Panc1 (cell line): ENCODE measurements around the gene THRB. TPM values are rescaled to one million over a fixed set of nuclear protein-coding genes. Genes with fewer than 3 reads are reported as not detected.

Experiments
- ATAC-seq: fragments of 200-7000 bp; cut with Tn5 transposase; 2 replicates; pipeline ENCODE4 v1.9.1; 2020; ENCODE audit warnings: mild to moderate bottlenecking, moderate library complexity
- BruUV-seq: library from RNA; stranded (reverse); fragments of 400-500 nt; replicated peaks from 2 replicates; lab custom pipeline; 2021; lab: Mats Ljungman, UMichigan
- CTCF ChIA-PET: fragments of 300-600 bp; sonication (Branson Sonifier 250); formaldehyde crosslinking; loops from one replicate; lab custom pipeline; 2022; ENCODE audit warnings: antibody characterized with exemption; lab: Charles Lee
- POLR2A ChIA-PET: fragments of 300-600 bp; sonication (Branson Sonifier 250); formaldehyde crosslinking; loops from one replicate; lab custom pipeline; 2022; ENCODE audit warnings: antibody characterized with exemption; lab: Charles Lee
- DNase-seq: peaks from one replicate; pipeline ENCODE4 v3.0.0-alpha.2; 2010; ENCODE audit warnings: low read depth, low spot score
- H3K27ac ChIP-seq: 2 replicates; pipeline ENCODE4 v1.5.1; 2011; ENCODE audit warnings: mild to moderate bottlenecking, low read length, inconsistent platforms
- H3K27me3 ChIP-seq: fragments of 200-500 bp; sonication (Bioruptor generic); 2 replicates; pipeline ENCODE4 v1.6.0; 2014; ENCODE audit warnings: low read length, inconsistent platforms; ENCODE audit not compliant: control insufficient read depth, insufficient read depth
- H3K36me3 ChIP-seq: fragments of 200-500 bp; sonication (Bioruptor generic); 2 replicates; pipeline ENCODE4 v1.5.1; 2014; ENCODE audit warnings: inconsistent platforms, mild to moderate bottlenecking, low read length, moderate library complexity; ENCODE audit not compliant: control insufficient read depth, insufficient read depth
- H3K4me1 ChIP-seq: 2 replicates; pipeline ENCODE4 v1.5.1; 2011; ENCODE audit warnings: inconsistent platforms, mild to moderate bottlenecking, low read length, moderate library complexity; ENCODE audit not compliant: control insufficient read depth, insufficient read depth
- H3K4me3 ChIP-seq, 2 experiments: 2 replicates each; pipeline ENCODE4 v1.5.1; 2011 to 2012; ENCODE audit warnings: low read depth in 2 of 2, low read length in 2 of 2, mild to moderate bottlenecking in 2 of 2, inconsistent platforms in 1 of 2, moderate library complexity in 1 of 2
- H3K9me3 ChIP-seq: fragments of 200-500 bp; sonication (Bioruptor generic); 2 replicates; pipeline ENCODE4 v1.5.1; 2014; ENCODE audit warnings: low read depth, mild to moderate bottlenecking, inconsistent platforms, low read length, moderate library complexity; ENCODE audit not compliant: control insufficient read depth, insufficient read depth
- POLR2AphosphoS5 ChIP-seq: IDR thresholded peaks from 2 replicates; pipeline ENCODE4 v1.6.1; 2012; ENCODE audit warnings: mild to moderate bottlenecking, low read depth, low read length, moderate library complexity
- SIN3A ChIP-seq: IDR thresholded peaks from 2 replicates; pipeline ENCODE4 v1.6.1; 2012; ENCODE audit warnings: low read depth, mild to moderate bottlenecking, low read length, moderate library complexity, borderline replicate concordance; ENCODE audit not compliant: insufficient read depth
- TCF7L2 ChIP-seq: IDR thresholded peaks from 2 replicates; pipeline ENCODE4 v1.6.1; 2011; ENCODE audit warnings: mild to moderate bottlenecking, low read depth, low read length, inconsistent platforms
- in situ Hi-C: cut with HindIII; loops from 2 replicates; pipeline ENCODE4 v1.10.0; 2016; ENCODE audit warnings: low sequenced_read_pairs, low pct_unique_long_range_greater_than_20kb
- intact Hi-C: fragments of 100-400 bp; cut with micrococcal nuclease; formaldehyde crosslinking; loops from one replicate; pipeline ENCODE4 v1.10.0; 2022; ENCODE audit not compliant: unreplicated experiment
- total RNA-seq: library from RNA; stranded (reverse); gene quantifications from one replicate; pipeline ENCODE4 v1.2.1, GENCODE V29; 2021; ENCODE audit not compliant: unreplicated experiment
- TF ChIP-seq, protein P1 (sequence below): fragments of 450-650 bp; IDR thresholded peaks from 2 replicates; pipeline ENCODE4 v1.5.1; 2017; ENCODE audit warnings: mild to moderate bottlenecking
- TF ChIP-seq, protein P2 (sequence below), 2 experiments: IDR thresholded peaks; 2 replicates each; pipeline ENCODE4 v1.6.1; 2011 to 2012; ENCODE audit warnings: low read depth in 2 of 2, control low read depth in 1 of 2, low read length in 1 of 2, mild to moderate bottlenecking in 1 of 2, moderate library complexity in 1 of 2; ENCODE audit not compliant: insufficient read depth in 1 of 2

Gene THRB
- total RNA-seq, 1 experiment from 2014 or later: 3.9 TPM

DNA sequence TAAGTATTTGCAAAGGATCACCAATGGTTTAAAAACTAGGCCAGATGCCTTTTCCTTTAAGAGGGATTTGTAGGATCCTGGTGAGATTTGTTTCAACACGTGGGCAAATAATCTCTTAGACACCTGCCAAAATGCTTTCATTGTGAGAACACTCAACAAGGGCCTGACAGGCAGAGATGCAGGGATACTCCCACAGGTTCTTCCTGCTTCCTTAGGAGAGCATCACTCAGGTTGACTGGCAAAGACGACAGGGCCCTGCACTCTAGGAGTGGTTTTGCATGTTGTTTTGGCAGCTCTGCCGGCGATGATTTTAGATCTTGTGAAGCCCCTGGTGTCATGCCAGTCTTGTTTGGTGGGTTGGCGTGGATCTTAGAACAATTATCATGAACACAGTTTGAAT is 365.1 kb downstream of the THRB start:
- no peak overlapping the region for H3K4me3 ChIP-seq
- ATAC-seq (no peak), DNase-seq (no peak)
- no TSS peak for BruUV-seq
- H3K27me3 ChIP-seq: no peaks in the 10 kb centered on the region
- ChIA-PET CTCF (no interaction called here), POLR2A (no interaction called here)
- in situ Hi-C loops (no loop called here), intact Hi-C loops (no loop called here)
- H3K9me3 ChIP-seq: no peaks in the 10 kb centered on the region
- no peaks in the 10 kb centered on the region for H3K4me1 ChIP-seq
- no peak overlapping the region for H3K27ac ChIP-seq
- TF ChIP-seq TCF7L2 (no peak), SIN3A (no peak), POLR2AphosphoS5 (no peak)
- TF ChIP-seq, protein P1, sequence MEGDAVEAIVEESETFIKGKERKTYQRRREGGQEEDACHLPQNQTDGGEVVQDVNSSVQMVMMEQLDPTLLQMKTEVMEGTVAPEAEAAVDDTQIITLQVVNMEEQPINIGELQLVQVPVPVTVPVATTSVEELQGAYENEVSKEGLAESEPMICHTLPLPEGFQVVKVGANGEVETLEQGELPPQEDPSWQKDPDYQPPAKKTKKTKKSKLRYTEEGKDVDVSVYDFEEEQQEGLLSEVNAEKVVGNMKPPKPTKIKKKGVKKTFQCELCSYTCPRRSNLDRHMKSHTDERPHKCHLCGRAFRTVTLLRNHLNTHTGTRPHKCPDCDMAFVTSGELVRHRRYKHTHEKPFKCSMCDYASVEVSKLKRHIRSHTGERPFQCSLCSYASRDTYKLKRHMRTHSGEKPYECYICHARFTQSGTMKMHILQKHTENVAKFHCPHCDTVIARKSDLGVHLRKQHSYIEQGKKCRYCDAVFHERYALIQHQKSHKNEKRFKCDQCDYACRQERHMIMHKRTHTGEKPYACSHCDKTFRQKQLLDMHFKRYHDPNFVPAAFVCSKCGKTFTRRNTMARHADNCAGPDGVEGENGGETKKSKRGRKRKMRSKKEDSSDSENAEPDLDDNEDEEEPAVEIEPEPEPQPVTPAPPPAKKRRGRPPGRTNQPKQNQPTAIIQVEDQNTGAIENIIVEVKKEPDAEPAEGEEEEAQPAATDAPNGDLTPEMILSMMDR: no peak
- TF ChIP-seq, protein P2, sequence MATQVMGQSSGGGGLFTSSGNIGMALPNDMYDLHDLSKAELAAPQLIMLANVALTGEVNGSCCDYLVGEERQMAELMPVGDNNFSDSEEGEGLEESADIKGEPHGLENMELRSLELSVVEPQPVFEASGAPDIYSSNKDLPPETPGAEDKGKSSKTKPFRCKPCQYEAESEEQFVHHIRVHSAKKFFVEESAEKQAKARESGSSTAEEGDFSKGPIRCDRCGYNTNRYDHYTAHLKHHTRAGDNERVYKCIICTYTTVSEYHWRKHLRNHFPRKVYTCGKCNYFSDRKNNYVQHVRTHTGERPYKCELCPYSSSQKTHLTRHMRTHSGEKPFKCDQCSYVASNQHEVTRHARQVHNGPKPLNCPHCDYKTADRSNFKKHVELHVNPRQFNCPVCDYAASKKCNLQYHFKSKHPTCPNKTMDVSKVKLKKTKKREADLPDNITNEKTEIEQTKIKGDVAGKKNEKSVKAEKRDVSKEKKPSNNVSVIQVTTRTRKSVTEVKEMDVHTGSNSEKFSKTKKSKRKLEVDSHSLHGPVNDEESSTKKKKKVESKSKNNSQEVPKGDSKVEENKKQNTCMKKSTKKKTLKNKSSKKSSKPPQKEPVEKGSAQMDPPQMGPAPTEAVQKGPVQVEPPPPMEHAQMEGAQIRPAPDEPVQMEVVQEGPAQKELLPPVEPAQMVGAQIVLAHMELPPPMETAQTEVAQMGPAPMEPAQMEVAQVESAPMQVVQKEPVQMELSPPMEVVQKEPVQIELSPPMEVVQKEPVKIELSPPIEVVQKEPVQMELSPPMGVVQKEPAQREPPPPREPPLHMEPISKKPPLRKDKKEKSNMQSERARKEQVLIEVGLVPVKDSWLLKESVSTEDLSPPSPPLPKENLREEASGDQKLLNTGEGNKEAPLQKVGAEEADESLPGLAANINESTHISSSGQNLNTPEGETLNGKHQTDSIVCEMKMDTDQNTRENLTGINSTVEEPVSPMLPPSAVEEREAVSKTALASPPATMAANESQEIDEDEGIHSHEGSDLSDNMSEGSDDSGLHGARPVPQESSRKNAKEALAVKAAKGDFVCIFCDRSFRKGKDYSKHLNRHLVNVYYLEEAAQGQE (IDR thresholded peaks at IDR 0.05; ENCODE audit: insufficient read depth in 1 of 2, low read depth in 2 of 2, low read length in 1 of 2): no peak
- no peaks in the 10 kb centered on the region for H3K36me3 ChIP-seq

DNA sequence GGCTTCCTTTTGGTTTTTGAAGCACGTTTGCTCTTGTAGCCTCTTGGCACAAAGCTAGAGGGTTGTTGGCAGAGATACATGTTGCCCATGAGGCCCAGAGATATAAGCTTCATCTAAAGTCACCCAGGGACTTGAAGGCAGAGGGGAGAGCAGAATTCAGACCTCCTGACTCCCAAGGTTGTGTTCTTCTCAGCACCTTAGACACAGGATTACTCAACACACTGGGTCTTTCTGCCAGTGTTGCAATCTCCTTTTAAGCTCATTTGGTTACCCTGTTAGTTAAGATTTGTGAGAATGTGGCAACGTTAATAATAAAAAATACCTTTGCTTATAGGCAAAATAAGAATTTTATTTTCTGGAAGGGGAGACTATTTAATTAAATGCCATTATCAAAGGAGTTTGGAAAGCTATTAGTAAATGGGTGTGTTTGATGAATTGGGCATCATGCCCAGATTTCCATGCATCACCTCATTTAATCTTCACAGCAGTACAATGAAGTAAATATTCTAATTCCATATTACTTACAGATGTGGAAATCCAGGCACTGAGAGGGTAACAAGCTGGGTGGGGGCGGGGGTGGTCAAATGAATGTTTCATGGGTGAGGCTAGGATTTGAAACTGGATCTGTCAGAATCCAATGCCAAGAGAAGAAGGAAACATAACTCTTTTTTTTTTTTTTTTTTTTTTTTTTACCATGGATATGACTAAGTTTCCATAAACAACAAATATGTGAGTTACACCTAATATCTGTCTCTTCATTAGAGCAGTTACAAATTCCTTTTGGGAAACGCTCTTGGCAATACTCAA is 366.2 kb downstream of the THRB start:
- no peaks in the 10 kb centered on the region for H3K27me3 ChIP-seq
- ChIA-PET POLR2A (no interaction called here), CTCF (no interaction called here)
- intact Hi-C loops: no loop called here
- H3K27ac ChIP-seq: no peak overlapping the region
- no TSS peak for BruUV-seq
- TF ChIP-seq TCF7L2 (no peak), POLR2AphosphoS5 (no peak), SIN3A (no peak)
- TF ChIP-seq, protein P1: no peak
- TF ChIP-seq, protein P2 (IDR thresholded peaks at IDR 0.05; ENCODE audit: insufficient read depth in 1 of 2, low read depth in 2 of 2, low read length in 1 of 2): no peak
- H3K4me1 ChIP-seq: no peaks in the 10 kb centered on the region
- DNase-seq (no peak), ATAC-seq (no peak)
- H3K4me3 ChIP-seq: no peak overlapping the region
- in situ Hi-C loops: no loop called here
- H3K36me3 ChIP-seq: no peaks in the 10 kb centered on the region
- no peaks in the 10 kb centered on the region for H3K9me3 ChIP-seq
